Measurements from ENCODE around the gene MVB12B. TPM values are rescaled to one million over a fixed set of nuclear protein-coding genes. Genes with fewer than 3 reads are reported as not detected.

Gene MVB12B
- total RNA-seq, 1 experiment from 2014 or later, result 5.8 TPM

GRCh38 chr9:126488881-126489404 lies 162.3 kb downstream of the MVB12B start:
- no peak overlapping the region for H3K14ac ChIP-seq (ENCODE audit: insufficient read depth, low read length)
- H3K4me2 ChIP-seq (ENCODE audit: insufficient read depth, insufficient read length, low read length), result no peak overlapping the region
- H2BK15ac ChIP-seq (ENCODE audit: low read depth, low read length), result no peak overlapping the region
- H3T11ph ChIP-seq (ENCODE audit: low read length), result no peak overlapping the region
- H3K79me1 ChIP-seq (ENCODE audit: insufficient read depth, low read depth, low read length, poor library complexity, severe bottlenecking), result no peaks in the 10 kb centered on the region
- no peak overlapping the region for H4K91ac ChIP-seq (ENCODE audit: insufficient read length, low read depth, low read length)
- H3K27me3 Mint-ChIP-seq (ENCODE audit: low read depth), result peaks cover 4% of the 10 kb centered on the region
- H2AFZ ChIP-seq (ENCODE audit: low read length), result no peak overlapping the region
- H4K5ac ChIP-seq (ENCODE audit: insufficient read length, low read depth, low read length), result no peak overlapping the region
- WGBS (ENCODE audit: extremely low coverage, insufficient read length, low lambda C conversion rate), result no CpG with 5 or more reads among the region's 8 CpGs
- no peaks in the 10 kb centered on the region for H3K36me3 Mint-ChIP-seq (ENCODE audit: insufficient read depth in 1 of 3, low read depth in 3 of 3)
- H3K27ac ChIP-seq (ENCODE audit: insufficient read length, low read depth, low read length), result no peak overlapping the region
- H4K20me1 ChIP-seq (ENCODE audit: control insufficient read depth, insufficient read depth, insufficient read length), result no peaks in the 10 kb centered on the region
- H3K4me1 ChIP-seq (ENCODE audit: insufficient read depth, low read length), result no peaks in the 10 kb centered on the region
- H3K9me3 Mint-ChIP-seq, result no peaks in the 10 kb centered on the region; a peak in 1 of 5 replicates
- no peak overlapping the region for H3K4ac ChIP-seq (ENCODE audit: low read depth, low read length)
- H3K23me2 ChIP-seq (ENCODE audit: insufficient read length, low read depth, low read length, poor library complexity, severe bottlenecking), result no peaks in the 10 kb centered on the region
- H3K56ac ChIP-seq (ENCODE audit: insufficient read length, low read depth, low read length), result no peak overlapping the region
- TF ChIP-seq CTCF (conservative IDR thresholded peaks at IDR 0.05), result no peak
- H3K4me3 Mint-ChIP-seq, result no peak overlapping the region
- H3K9ac ChIP-seq (ENCODE audit: extremely low read depth, insufficient read length, low read length), result no peak overlapping the region
- no peak overlapping the region for H2BK20ac ChIP-seq (ENCODE audit: low read depth, low read length, poor library complexity, severe bottlenecking)
- H2AK5ac ChIP-seq (ENCODE audit: insufficient read length, low read length), result no peak overlapping the region
- H3K79me2 ChIP-seq (ENCODE audit: insufficient read depth, low read length), result no peaks in the 10 kb centered on the region
- no peak for DNase-seq
- H2BK5ac ChIP-seq (ENCODE audit: insufficient read length, low read length), result no peak overlapping the region
- no peak overlapping the region for H3K27ac Mint-ChIP-seq
- peaks cover 4 to 11% of the 10 kb centered on the region in 2 experiments for H3K4me1 Mint-ChIP-seq
- H3K27me3 ChIP-seq (ENCODE audit: insufficient read depth, low read length), result no peaks in the 10 kb centered on the region
- no peaks in the 10 kb centered on the region for H3K9me3 ChIP-seq (ENCODE audit: control insufficient read depth, low read depth, low read length)
- no peak overlapping the region for H3K18ac ChIP-seq (ENCODE audit: insufficient read length, low read depth, low read length)
- no peak overlapping the region for H2BK120ac ChIP-seq (ENCODE audit: low read depth, low read length, poor library complexity, severe bottlenecking)
- H4K8ac ChIP-seq (replicated peaks; ENCODE audit: insufficient read length, low read depth, low read length), result no peak overlapping the region
- no peak overlapping the region for H3K23ac ChIP-seq (ENCODE audit: insufficient read length, low read depth, low read length)
- H2BK12ac ChIP-seq (ENCODE audit: insufficient read length, low read depth, low read length), result no peak overlapping the region
